Measurements from ENCODE around the gene CORO2A. TPM values are rescaled to one million over a fixed set of nuclear protein-coding genes. Genes with fewer than 3 reads are reported as not detected.

Gene CORO2A
- total and polyA plus RNA-seq, 2 of the 13 experiments (the other 11 are each of a cell fraction or from before 2014, with no cell fraction given) = 14.4 to 15.3 TPM

GRCh38 chr9:98074115-98074990 is 118.1 kb downstream of the CORO2A start (continued):
- TF ChIP-seq ZNF619 (CRISPR knock-in tag; IDR thresholded peaks at IDR 0.05) = no peak
- TF ChIP-seq BHLHE40 (IDR thresholded peaks at IDR 0.05; ENCODE audit: low read length) = no peak
- no peak for TF ChIP-seq ZNF333 (CRISPR knock-in tag; IDR thresholded peaks at IDR 0.05; ENCODE audit: borderline replicate concordance)
- TF ChIP-seq FOXM1 (CRISPR knock-in tag; IDR thresholded peaks at IDR 0.05) = no peak
- TF ChIP-seq SMARCE1 (IDR thresholded peaks at IDR 0.05; ENCODE audit: borderline replicate concordance) = no peak
- no peak for TF ChIP-seq YEATS2 (CRISPR knock-in tag; IDR thresholded peaks at IDR 0.05; ENCODE audit: borderline replicate concordance)
- no peak for TF ChIP-seq ZNF850 (CRISPR knock-in tag; conservative IDR thresholded peaks at IDR 0.05)
- TF ChIP-seq, protein P1, sequence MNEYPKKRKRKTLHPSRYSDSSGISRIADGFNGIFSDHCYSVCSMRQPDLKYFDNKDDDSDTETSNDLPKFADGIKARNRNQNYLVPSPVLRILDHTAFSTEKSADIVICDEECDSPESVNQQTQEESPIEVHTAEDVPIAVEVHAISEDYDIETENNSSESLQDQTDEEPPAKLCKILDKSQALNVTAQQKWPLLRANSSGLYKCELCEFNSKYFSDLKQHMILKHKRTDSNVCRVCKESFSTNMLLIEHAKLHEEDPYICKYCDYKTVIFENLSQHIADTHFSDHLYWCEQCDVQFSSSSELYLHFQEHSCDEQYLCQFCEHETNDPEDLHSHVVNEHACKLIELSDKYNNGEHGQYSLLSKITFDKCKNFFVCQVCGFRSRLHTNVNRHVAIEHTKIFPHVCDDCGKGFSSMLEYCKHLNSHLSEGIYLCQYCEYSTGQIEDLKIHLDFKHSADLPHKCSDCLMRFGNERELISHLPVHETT (CRISPR knock-in tag; conservative IDR thresholded peaks at IDR 0.05) = no peak
- no peak for TF ChIP-seq ZNF382 (CRISPR knock-in tag; IDR thresholded peaks at IDR 0.05; ENCODE audit: borderline replicate concordance)
- no peak for TF ChIP-seq HNRNPLL (IDR thresholded peaks at IDR 0.05; ENCODE audit: low read depth, low read length, poor library complexity, severe bottlenecking)
- TF ChIP-seq GPBP1L1 (CRISPR knock-in tag; IDR thresholded peaks at IDR 0.05) = no peak
- TF ChIP-seq, protein P2, sequence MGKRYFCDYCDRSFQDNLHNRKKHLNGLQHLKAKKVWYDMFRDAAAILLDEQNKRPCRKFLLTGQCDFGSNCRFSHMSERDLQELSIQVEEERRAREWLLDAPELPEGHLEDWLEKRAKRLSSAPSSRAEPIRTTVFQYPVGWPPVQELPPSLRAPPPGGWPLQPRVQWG (CRISPR knock-in tag; IDR thresholded peaks at IDR 0.05; ENCODE audit: borderline replicate concordance, low read depth) = no peak
- TF ChIP-seq, protein P3, sequence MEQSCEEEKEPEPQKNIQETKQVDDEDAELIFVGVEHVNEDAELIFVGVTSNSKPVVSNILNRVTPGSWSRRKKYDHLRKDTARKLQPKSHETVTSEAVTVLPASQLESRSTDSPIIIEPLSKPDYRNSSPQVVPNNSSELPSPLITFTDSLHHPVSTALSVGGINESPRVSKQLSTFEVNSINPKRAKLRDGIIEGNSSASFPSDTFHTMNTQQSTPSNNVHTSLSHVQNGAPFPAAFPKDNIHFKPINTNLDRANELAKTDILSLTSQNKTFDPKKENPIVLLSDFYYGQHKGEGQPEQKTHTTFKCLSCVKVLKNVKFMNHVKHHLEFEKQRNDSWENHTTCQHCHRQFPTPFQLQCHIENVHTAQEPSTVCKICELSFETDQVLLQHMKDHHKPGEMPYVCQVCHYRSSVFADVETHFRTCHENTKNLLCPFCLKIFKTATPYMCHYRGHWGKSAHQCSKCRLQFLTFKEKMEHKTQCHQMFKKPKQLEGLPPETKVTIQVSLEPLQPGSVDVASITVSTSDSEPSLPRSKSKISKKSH (CRISPR knock-in tag; IDR thresholded peaks at IDR 0.05; ENCODE audit: borderline replicate concordance) = no peak
- no peak for TF ChIP-seq ZBTB46 (CRISPR knock-in tag; IDR thresholded peaks at IDR 0.05; ENCODE audit: borderline replicate concordance)
- TF ChIP-seq POLR2G (IDR thresholded peaks at IDR 0.05; ENCODE audit: low read depth, low read length) = no peak

Measured in HepG2 (cell line).